Testis (tissue), 2 donors: ENCODE data around the gene ATP10B.

Source experiments
- CTCF ChIP-seq, 3 experiments: fragments of 450-650 bp in 2 of 3; fragments of 200-600 bp in 1 of 3; sonication (generic) in 1 of 3; IDR thresholded peaks; one replicate each; pipeline ENCODE4 v1.5.1; 2016 to 2019; ENCODE audit warnings: antibody characterized with exemption in 3 of 3, mild to moderate bottlenecking in 2 of 3, moderate library complexity in 1 of 3
- POLR2A ChIP-seq: fragments of 450-650 bp; IDR thresholded peaks from one replicate; pipeline ENCODE4 v1.6.1; 2017; ENCODE audit warnings: antibody characterized with exemption, mild to moderate bottlenecking, moderate library complexity

DNA sequence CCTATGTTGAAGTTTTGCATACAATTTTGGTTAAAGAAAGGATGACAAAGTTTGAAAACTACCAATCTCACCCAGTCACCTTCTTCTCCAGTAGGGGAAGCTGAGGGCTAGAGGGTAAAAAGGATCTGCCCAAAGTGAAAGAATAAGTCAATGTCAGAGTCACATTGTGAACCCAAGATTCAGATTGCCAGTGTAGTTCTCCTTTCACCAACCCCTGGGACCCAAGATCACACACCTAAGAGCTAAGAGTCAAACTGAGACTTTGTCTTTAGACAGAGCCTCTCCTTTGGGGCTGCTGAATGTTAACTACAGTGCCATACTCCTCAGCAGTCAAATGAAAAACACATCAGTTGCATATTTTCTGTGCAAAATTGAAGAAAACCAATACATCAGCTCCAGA lies 210.6 kb downstream of the ATP10B start:
- no peak for TF ChIP-seq POLR2A
- no peak for TF ChIP-seq CTCF (IDR thresholded peaks at IDR 0.05)
